ENCODE results near the gene WNK3.
"Not testable (repeated sequence)": the region's sequence is repeated elsewhere in the genome, so short reads cannot be mapped to it uniquely, and the experiment has no call there.

WNK3 gene

GRCh38 chrX:54357414-54358377 lies at the start of gene WNK3:
Gene WNK3 (minus strand): TSS chrX:54358046.
- peak within 1 kb of the TSS; percentile 59 for H3K4me3 ChIP-seq (replicated peaks; ENCODE audit: low read depth, low read length)
- peak; percentile 77 for DNase-seq (ENCODE audit: low read depth)
- TF ChIP-seq, protein P1, sequence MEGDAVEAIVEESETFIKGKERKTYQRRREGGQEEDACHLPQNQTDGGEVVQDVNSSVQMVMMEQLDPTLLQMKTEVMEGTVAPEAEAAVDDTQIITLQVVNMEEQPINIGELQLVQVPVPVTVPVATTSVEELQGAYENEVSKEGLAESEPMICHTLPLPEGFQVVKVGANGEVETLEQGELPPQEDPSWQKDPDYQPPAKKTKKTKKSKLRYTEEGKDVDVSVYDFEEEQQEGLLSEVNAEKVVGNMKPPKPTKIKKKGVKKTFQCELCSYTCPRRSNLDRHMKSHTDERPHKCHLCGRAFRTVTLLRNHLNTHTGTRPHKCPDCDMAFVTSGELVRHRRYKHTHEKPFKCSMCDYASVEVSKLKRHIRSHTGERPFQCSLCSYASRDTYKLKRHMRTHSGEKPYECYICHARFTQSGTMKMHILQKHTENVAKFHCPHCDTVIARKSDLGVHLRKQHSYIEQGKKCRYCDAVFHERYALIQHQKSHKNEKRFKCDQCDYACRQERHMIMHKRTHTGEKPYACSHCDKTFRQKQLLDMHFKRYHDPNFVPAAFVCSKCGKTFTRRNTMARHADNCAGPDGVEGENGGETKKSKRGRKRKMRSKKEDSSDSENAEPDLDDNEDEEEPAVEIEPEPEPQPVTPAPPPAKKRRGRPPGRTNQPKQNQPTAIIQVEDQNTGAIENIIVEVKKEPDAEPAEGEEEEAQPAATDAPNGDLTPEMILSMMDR (IDR thresholded peaks at IDR 0.05; ENCODE audit: low read length, missing control alignments), result no peak

- no peak for DNase-seq (ENCODE audit: low read depth)
- TF ChIP-seq, protein P1 (IDR thresholded peaks at IDR 0.05; ENCODE audit: low read length, missing control alignments), result no peak
- no peak overlapping the region for H3K4me3 ChIP-seq (replicated peaks; ENCODE audit: low read depth, low read length)
Observed at GRCh38 chrX:54407266-54407665, 49.4 kb upstream of the WNK3 start.

GRCh38 chrX:54397113-54397512 lies 39.3 kb upstream of the WNK3 start:
- no peak for DNase-seq (ENCODE audit: low read depth)
- H3K4me3 ChIP-seq (replicated peaks; ENCODE audit: low read depth, low read length), result no peak overlapping the region
- TF ChIP-seq, protein P1 (IDR thresholded peaks at IDR 0.05; ENCODE audit: low read length, missing control alignments), result no peak

- DNase-seq (ENCODE audit: low read depth), result no peak
- TF ChIP-seq, protein P1 (IDR thresholded peaks at IDR 0.05; ENCODE audit: low read length, missing control alignments), result no peak
Observed at GRCh38 chrX:54386314-54386713, 28.5 kb upstream of the WNK3 start.

GRCh38 chrX:54384661-54385060 lies 26.8 kb upstream of the WNK3 start:
- H3K4me3 ChIP-seq (replicated peaks; ENCODE audit: low read depth, low read length); DNase-seq (ENCODE audit: low read depth): not testable (repeated sequence)

More at GRCh38 chrX:54386314-54386713, 28.5 kb upstream of the WNK3 start:
- no peak overlapping the region for H3K4me3 ChIP-seq (replicated peaks; ENCODE audit: low read depth, low read length)

GRCh38 chrX:54359408-54359807 lies 1.6 kb upstream of the WNK3 start:
- DNase-seq (ENCODE audit: low read depth), result no peak
- TF ChIP-seq, protein P1 (IDR thresholded peaks at IDR 0.05; ENCODE audit: low read length, missing control alignments), result no peak
- no peak overlapping the region for H3K4me3 ChIP-seq (replicated peaks; ENCODE audit: low read depth, low read length)

GRCh38 chrX:54358424-54359211 lies 772 bp upstream of the WNK3 start:
- TF ChIP-seq, protein P1 (IDR thresholded peaks at IDR 0.05; ENCODE audit: low read length, missing control alignments), result no peak
- peak; percentile 61 for DNase-seq (ENCODE audit: low read depth)
- peak overlapping the region; percentile 59 for H3K4me3 ChIP-seq (replicated peaks; ENCODE audit: low read depth, low read length)

Data from fibroblast of pulmonary artery (primary cell).